ENCODE data around the gene DNAH9.

DNAH9 gene

GRCh38 chr17:11644265-11645212 is 46.3 kb downstream of the DNAH9 start:
- DNase-seq, result peak in 45 of 51 donors; percentile 3 to 87 (median 49)

- DNase-seq, result no peak
These were observed 47.2 kb downstream of the DNAH9 start for GRCh38 chr17:11645426-11645825.

- no peak for DNase-seq
These were observed 52.8 kb downstream of the DNAH9 start for GRCh38 chr17:11651089-11651488.

- no peak for DNase-seq
These were observed 70.3 kb downstream of the DNAH9 start for GRCh38 chr17:11668618-11669017.

- DNase-seq, result no peak
These were observed 72.9 kb downstream of the DNAH9 start for GRCh38 chr17:11671126-11671525.

GRCh38 chr17:11682646-11683045 is 84.4 kb downstream of the DNAH9 start:
- DNase-seq, result no peak

- no peak for DNase-seq
These were observed 92.4 kb downstream of the DNAH9 start for GRCh38 chr17:11690681-11691080.

GRCh38 chr17:11692688-11693087 is 94.4 kb downstream of the DNAH9 start:
- DNase-seq, result no peak

GRCh38 chr17:11693284-11693683 is 95.0 kb downstream of the DNAH9 start:
- no peak for DNase-seq

GRCh38 chr17:11700668-11701067 is 102.4 kb downstream of the DNAH9 start:
- DNase-seq, result no peak

- DNase-seq, result no peak
These were observed 103.6 kb downstream of the DNAH9 start for GRCh38 chr17:11701911-11702310.

- peak in 1 of 51 donors; percentile 0 for DNase-seq
These were observed 105.8 kb downstream of the DNAH9 start for GRCh38 chr17:11704041-11704440.

- DNase-seq, result no peak
These were observed 106.8 kb downstream of the DNAH9 start for GRCh38 chr17:11705111-11705510.

GRCh38 chr17:11707586-11707985 is 109.3 kb downstream of the DNAH9 start:
- DNase-seq, result no peak

- no peak for DNase-seq
These were observed 114.2 kb downstream of the DNAH9 start for GRCh38 chr17:11712456-11712855.

- DNase-seq, result no peak
These were observed 120.9 kb downstream of the DNAH9 start for GRCh38 chr17:11719203-11719602.

GRCh38 chr17:11719856-11720255 is 121.6 kb downstream of the DNAH9 start:
- DNase-seq, result peak in 2 of 51 donors; percentile 9 to 44

GRCh38 chr17:11720816-11721215 is 122.5 kb downstream of the DNAH9 start:
- DNase-seq, result no peak

GRCh38 chr17:11730747-11731146 is 132.5 kb downstream of the DNAH9 start:
- DNase-seq, result no peak

GRCh38 chr17:11736613-11737312 is 138.5 kb downstream of the DNAH9 start:
- peak in 10 of 51 donors; percentile 1 to 38 (median 8) for DNase-seq

- no peak for DNase-seq
These were observed 139.0 kb downstream of the DNAH9 start for GRCh38 chr17:11737313-11737679.

GRCh38 chr17:11738151-11738550 is 139.9 kb downstream of the DNAH9 start:
- no peak for DNase-seq

- DNase-seq, result no peak
These were observed 141.1 kb downstream of the DNAH9 start for GRCh38 chr17:11739351-11739750.
